G401.6 (cell line): Measurements from ENCODE around the gene RGPD6.
"Not testable (repeated sequence)": the region's sequence is repeated elsewhere in the genome, so short reads cannot be mapped to it uniquely, and the experiment has no call there.

Source experiments
- FAIRE-seq: peaks from 2 replicates; lab custom pipeline; 2012; peaks lifted over from hg19 to GRCh38; lab: Jason Lieb, UNC

The RGPD6 gene

DNA sequence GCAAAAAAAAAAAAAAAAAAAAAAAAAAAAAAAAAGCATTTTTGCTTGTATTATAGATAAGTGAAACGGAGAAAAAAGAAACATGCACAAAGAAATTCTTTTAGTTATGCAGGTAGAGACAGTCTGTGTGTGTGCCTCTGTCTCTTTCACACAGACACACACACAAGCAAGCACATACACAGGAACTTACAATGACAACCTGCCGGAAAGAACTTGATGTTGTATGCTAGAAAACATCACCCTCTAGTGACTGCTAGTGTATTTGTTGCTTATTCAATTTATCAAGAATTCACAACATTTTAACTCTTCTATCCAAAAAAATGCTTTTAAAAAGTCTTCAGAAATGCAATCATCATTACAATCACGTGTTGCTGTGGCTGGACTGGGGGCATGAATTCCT lies 95.8 kb downstream of the RGPD6 start:
- not testable (repeated sequence) for FAIRE-seq

DNA sequence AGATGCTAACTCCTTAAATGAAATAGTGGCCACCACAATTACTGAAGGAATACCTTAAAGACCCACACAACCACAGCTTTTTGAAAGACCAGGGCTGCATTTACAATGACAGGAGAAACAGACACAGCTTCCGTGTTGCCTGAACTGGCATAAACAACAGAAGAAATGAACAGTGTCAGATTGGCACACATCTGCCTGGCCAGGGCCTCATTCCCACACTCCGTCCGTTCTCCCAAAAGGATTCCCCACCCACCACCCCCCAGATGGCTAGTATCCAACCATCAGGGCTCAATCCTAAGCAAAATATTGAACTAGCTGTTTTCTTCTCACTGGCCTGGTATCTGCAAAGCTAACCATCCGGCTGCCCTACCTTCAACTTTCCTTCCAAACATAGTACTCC lies 96.9 kb downstream of the RGPD6 start:
- not testable (repeated sequence) for FAIRE-seq

DNA sequence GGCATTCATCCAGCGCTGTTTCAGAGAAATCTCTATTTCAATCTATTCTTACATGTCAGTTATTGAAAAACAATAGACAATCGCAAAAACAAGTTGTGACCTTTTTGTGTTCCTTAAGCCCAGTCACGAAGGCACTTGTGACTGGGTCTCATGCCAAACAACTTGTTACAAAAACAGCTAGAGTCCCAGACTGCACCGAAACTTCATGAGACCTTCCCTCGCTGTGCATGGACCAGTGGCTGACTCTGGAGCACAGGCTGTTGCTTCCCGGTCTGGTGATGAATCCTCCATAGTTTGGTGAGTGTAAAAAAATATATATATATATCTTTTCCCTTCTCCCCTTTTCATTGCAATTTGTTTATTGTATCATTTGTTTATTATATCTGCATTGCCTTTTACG lies 99.7 kb downstream of the RGPD6 start:
- FAIRE-seq, result not testable (repeated sequence)

DNA sequence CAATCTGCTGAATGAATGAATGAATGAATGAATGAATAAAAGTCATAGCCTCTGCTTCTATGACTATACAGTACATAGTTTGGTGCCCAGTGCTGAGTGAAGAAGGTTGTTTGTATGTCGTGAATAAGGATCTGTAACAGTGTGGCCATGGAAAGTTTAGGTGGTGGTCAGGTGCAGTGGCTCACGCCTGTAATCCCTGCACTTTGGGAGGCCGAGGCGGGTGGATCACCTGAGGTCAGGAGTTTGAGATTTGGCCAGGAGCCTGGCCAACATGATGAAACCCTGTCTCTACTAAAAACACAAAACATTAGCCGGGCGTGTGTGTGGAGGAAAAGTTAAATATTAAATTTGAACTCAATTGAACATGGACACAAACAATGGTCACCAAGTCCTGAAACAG lies 100.1 kb downstream of the RGPD6 start:
- not testable (repeated sequence) for FAIRE-seq

DNA sequence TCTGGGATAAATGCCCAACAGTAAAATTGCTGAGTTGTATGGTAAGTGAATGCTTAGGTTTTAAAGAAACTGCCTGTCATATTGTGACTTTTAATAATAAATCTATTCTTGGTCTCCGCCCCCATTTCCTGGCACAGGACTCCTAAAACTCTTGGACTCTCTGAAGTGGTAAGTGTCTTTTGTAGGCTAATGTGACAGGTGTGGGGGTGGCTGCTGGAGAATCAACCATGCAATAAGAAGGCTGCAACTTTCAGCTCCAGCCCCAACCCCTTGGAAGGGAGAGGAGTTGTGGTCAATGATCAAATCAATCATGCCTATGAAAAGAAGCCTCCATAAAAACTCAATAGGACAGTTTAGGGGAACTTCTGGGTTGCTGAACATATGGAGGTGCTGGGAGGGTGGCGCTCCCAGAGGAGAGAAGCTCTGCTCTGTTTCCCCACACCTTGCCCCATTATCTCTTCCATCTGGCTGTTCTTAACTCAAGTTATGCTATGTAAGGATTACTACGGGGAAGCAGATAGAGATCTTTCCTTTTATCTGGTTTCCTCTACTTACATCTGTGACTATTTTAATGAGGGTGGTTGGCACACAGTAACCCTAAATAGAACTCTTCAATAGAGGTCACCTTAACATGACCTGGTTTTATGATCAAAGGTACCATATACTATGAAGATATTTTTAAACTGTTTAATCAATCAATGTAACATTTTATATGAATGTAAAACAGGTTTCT lies 101.2 kb downstream of the RGPD6 start:
- FAIRE-seq, result not testable (repeated sequence)

DNA sequence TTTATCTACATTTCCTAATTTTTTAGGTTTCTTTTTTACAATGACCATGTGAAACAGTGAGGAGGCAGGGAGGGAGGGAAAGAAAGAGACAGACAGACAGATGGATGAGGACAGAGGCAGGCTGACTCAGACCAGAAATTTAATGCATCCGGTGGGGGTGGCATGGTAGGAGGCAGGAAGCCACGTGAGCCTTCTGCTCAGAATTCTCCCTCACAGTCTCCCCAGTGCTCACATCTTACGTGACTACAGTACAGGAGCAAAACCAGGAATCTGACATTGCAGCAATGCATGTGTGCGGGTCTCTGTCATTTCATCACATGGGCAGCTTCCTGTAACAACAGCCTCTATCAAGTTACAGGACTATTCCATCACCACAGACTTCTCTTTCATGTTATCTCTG lies 102.1 kb downstream of the RGPD6 start:
- not testable (repeated sequence) for FAIRE-seq

DNA sequence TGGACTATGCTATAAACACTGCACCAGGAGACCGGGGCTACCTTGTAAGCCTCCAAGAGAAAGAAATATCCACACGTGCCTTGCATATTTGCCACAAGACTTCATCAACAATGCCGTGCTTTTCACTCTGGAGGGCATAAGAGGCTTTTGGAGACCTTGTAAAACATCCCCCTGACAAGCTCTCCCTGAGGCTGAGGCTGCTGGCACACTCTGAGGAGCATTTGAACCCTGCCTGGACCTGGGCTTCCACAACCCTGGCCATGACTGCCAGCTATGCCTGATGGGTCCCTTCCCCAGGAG lies 104.0 kb downstream of the RGPD6 start:
- FAIRE-seq, result not testable (repeated sequence)

DNA sequence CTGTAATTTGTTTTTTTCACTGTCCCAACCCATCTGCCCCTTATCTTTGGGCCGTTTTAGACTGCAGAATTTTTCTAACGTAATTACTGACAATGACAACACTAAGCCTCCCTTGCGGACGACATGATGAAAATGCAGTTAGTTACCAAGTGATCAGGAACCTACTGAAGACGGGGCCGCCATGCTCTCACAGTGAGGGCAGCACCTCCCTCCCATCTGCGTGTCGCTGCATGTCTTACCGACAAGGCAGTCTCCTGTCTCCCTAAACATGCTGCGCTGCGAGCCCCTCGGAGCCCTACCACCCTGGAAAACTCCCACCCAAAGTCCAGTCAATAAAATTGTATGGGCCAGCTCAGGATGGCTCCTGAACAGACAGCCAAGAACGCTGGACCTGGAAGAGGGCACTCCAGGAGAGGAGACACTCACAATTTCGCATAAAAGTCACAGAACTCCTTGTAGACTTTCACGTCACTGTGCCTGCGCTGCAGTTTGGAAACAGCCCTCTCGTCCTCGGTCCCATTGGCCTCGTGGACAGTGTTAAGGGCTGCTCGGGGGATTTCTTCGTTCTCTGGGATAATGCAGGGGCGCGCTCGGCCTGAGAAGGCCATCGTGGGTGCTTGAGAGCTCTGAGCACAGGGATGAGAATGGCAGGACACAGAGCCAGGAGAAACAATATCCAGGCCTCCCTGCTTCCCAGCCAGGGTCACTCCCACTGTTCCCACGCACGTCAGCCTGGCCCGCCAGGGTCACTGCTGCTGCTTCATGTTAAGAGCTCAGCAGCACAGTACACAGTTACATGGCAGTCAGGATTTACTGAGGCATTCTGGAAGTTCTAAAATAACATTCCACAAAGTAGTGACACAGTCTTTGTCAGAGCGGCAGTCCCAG lies 104.6 kb downstream of the RGPD6 start, which contains the start of gene LIMS4:
TSS of gene LIMS4 (minus strand) at position 646 of the 888 bp plus-strand sequence. CDS start at position 608, 38 bp downstream.
- FAIRE-seq, result not testable (repeated sequence)

DNA sequence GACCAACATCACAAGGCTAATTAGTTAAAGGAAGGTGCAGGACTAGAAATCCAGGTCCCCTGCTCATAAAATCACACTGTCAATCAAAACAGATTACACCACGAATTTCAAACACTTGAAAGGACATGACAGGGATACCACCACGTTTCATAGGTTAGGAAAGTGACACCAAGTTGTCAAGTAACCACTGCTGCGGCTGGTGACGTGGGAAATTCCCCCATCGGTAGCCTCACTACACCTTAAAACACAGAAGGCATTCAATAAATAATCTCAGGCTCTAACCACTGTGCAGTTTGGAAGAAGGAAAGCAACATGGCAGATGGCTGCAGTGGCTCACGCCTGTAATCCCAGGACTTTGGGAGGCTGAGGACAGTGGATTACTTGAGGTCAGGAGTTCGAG lies 108.1 kb downstream of the RGPD6 start:
- FAIRE-seq, result not testable (repeated sequence)

DNA sequence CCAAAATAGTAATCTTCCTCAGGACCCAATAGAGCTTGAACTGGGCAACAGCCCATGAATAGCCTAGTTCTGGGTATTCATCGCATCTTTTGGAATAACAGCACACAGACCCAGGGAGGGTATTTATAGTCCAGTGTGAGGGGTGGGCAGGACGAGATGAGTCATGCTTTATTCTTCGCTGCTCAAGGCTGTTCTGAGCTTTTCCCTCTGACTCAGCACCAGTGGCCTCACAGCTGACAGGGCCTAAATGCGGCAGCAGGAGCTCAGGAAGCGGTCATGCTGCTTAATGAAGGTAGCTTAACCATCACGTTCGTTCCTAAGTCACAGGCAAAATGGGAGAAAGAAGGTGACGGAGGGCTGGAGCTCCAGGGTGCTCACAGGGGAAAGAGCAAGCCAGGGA lies 111.7 kb downstream of the RGPD6 start:
- FAIRE-seq, result not testable (repeated sequence)
